ENCODE measurements around the gene LTBP4. TPM values are rescaled to one million over a fixed set of nuclear protein-coding genes. Genes with fewer than 3 reads are reported as not detected.

The LTBP4 gene
- total and polyA plus RNA-seq, 12 donors = 15.3 to 272 (median 121) TPM

GRCh38 chr19:40668991-40669614 is 67.9 kb downstream of the LTBP4 start:
- no peak for DNase-seq
- no peak overlapping the region for H3K4me3 ChIP-seq
- H3K4me1 ChIP-seq (replicated peaks in 1 of 2) = peaks cover 0 to 6% of the 10 kb centered on the region in 2 donors
- intact Hi-C loops (cut with DNase I) = loop anchor here in 1 of 2 donors (10.0 kb wide), 1 partner anchor 466 kb away; no protein-coding TSS in a partner anchor
- H3K27me3 ChIP-seq = no peaks in the 10 kb centered on the region
- TF ChIP-seq POLR2A (IDR thresholded peaks at IDR 0.05) = no peak
- no peak for TF ChIP-seq CTCF (IDR thresholded peaks at IDR 0.05)
- peaks cover 0 to 70% of the 10 kb centered on the region in 2 donors for H3K36me3 ChIP-seq (replicated peaks in 1 of 2)
- WGBS, 4 donors = 90 to 99% (median 92%) methylated on average over 4 to 7 of the region's 7 CpGs
- no peak overlapping the region for H3K27ac ChIP-seq
- no peaks in the 10 kb centered on the region for H3K9me3 ChIP-seq (replicated peaks in 1 of 3)

GRCh38 chr19:40671404-40671803 is 70.2 kb downstream of the LTBP4 start:
- 78 to 91% (median 88%) methylated on average over 9 of the region's 9 CpGs for WGBS, 4 donors
- no peak for TF ChIP-seq POLR2A (IDR thresholded peaks at IDR 0.05)
- DNase-seq = no peak
- no peak overlapping the region for H3K4me3 ChIP-seq
- intact Hi-C loops (cut with DNase I) = no loop called here
- peaks cover 0 to 82% of the 10 kb centered on the region in 2 donors for H3K36me3 ChIP-seq (replicated peaks in 1 of 2)
- no peaks in the 10 kb centered on the region for H3K27me3 ChIP-seq
- H3K4me1 ChIP-seq (replicated peaks in 1 of 2) = peaks cover 0 to 3% of the 10 kb centered on the region in 2 donors
- H3K27ac ChIP-seq = no peak overlapping the region
- no peaks in the 10 kb centered on the region for H3K9me3 ChIP-seq (replicated peaks in 1 of 3)

- DNase-seq = no peak
- TF ChIP-seq POLR2A (IDR thresholded peaks at IDR 0.05) (no peak), CTCF (IDR thresholded peaks at IDR 0.05) (no peak)
- no peak overlapping the region for H3K27ac ChIP-seq
- H3K9me3 ChIP-seq (replicated peaks in 1 of 3) = no peaks in the 10 kb centered on the region
- WGBS, 4 donors = 66 to 94% (median 80%) methylated on average over 2 of the region's 2 CpGs
- H3K4me1 ChIP-seq (replicated peaks in 1 of 2) = no peaks in the 10 kb centered on the region
- H3K4me3 ChIP-seq = no peak overlapping the region
- no peaks in the 10 kb centered on the region for H3K27me3 ChIP-seq
- peaks cover 0 to 87% of the 10 kb centered on the region in 2 donors for H3K36me3 ChIP-seq (replicated peaks in 1 of 2)
- intact Hi-C loops (cut with DNase I) = no loop called here
Observed at GRCh38 chr19:40672038-40672437, 70.9 kb downstream of the LTBP4 start.

GRCh38 chr19:40672573-40673299 is 71.6 kb downstream of the LTBP4 start:
- Histone ChIP-seq H3K4me1 (replicated peaks in 1 of 2) (no peaks in the 10 kb centered on the region), H3K36me3 (replicated peaks in 1 of 2) (peaks cover 0 to 87% of the 10 kb centered on the region in 2 donors), H3K4me3 (no peak overlapping the region), H3K9me3 (replicated peaks in 1 of 3) (no peaks in the 10 kb centered on the region), H3K27me3 (no peaks in the 10 kb centered on the region), H3K27ac (no peak overlapping the region)
- intact Hi-C loops (cut with DNase I) = no loop called here
- WGBS, 4 donors = 89 to 94% (median 94%) methylated on average over 7 of the region's 7 CpGs
- DNase-seq = no peak
- no peak for TF ChIP-seq CTCF (IDR thresholded peaks at IDR 0.05)
- no peak for TF ChIP-seq POLR2A (IDR thresholded peaks at IDR 0.05)
